Immature natural killer cell (primary cell): ENCODE results near the gene SLC25A29. TPM values are rescaled to one million over a fixed set of nuclear protein-coding genes. Genes with fewer than 3 reads are reported as not detected.
A peak's percentile ranks its signal among the peaks of the same experiment; 100 is the strongest.

ENCODE experiments used
- DNase-seq, 3 donors: peaks; one replicate each; pipeline ENCODE4 v3.0.0; 2022; ENCODE audit warnings: mixed read lengths in 1 of 3
- H3K27ac Mint-ChIP-seq, 6 donors: one replicate each; pipeline ENCODE4 v1.8.0; 2020; ENCODE audit warnings: mixed read lengths in 6 of 6, mild to moderate bottlenecking in 5 of 6, inconsistent platforms in 4 of 6, moderate library complexity in 3 of 6
- H3K27me3 Mint-ChIP-seq, 3 donors: one replicate each; pipeline ENCODE4 v1.8.0; 2020 to 2021; ENCODE audit warnings: low read depth in 3 of 3, mild to moderate bottlenecking in 3 of 3, mixed read lengths in 3 of 3, moderate library complexity in 3 of 3, inconsistent platforms in 1 of 3
- H3K36me3 Mint-ChIP-seq, 3 donors: one replicate each; pipeline ENCODE4 v1.8.0; 2020; ENCODE audit warnings: mixed read lengths in 3 of 3, inconsistent platforms in 2 of 3, mild to moderate bottlenecking in 2 of 3
- H3K4me1 Mint-ChIP-seq, 2 donors: one replicate each; pipeline ENCODE4 v1.8.0; 2020; ENCODE audit warnings: inconsistent platforms in 2 of 2, mild to moderate bottlenecking in 2 of 2, mixed read lengths in 2 of 2, moderate library complexity in 1 of 2
- H3K4me3 Mint-ChIP-seq, 5 donors: one replicate each; pipeline ENCODE4 v1.8.0; 2020; ENCODE audit warnings: mild to moderate bottlenecking in 5 of 5, mixed read lengths in 5 of 5, inconsistent platforms in 3 of 5, moderate library complexity in 3 of 5
- H3K9me3 Mint-ChIP-seq, 6 donors: one replicate each; pipeline ENCODE4 v1.8.0; 2020; ENCODE audit warnings: mild to moderate bottlenecking in 6 of 6, mixed read lengths in 6 of 6, inconsistent platforms in 4 of 6, moderate library complexity in 3 of 6
- polyA plus RNA-seq, 3 donors: library from polyadenylated mRNA; unstranded; fragments of 300-500 nt; fragmentation: Illumina TruSeq; gene quantifications; one replicate each; pipeline ENCODE4 v1.2.3, GENCODE V29; 2021

SLC25A29 gene
- polyA plus RNA-seq, 3 donors from 2014 or later = 4.2 to 5.6 (median 4.6) TPM

GRCh38 chr14:100282083-100282350 is 24.2 kb downstream of the SLC25A29 start:
- Mint-ChIP-seq H3K36me3 (no peaks in the 10 kb centered on the region), H3K27ac (peak overlapping the region in 1 of 6 donors; percentile 35), H3K27me3 (peaks cover 0 to 9% (median 2%) of the 10 kb centered on the region in 3 donors), H3K9me3 (no peaks in the 10 kb centered on the region), H3K4me1 (peaks cover 30 to 59% of the 10 kb centered on the region in 2 donors), H3K4me3 (no peak overlapping the region)
- DNase-seq = no peak

- no peaks in the 10 kb centered on the region for H3K9me3 Mint-ChIP-seq
- H3K4me3 Mint-ChIP-seq = no peak overlapping the region
- no peak for DNase-seq
- peaks cover 30 to 64% of the 10 kb centered on the region in 2 donors for H3K4me1 Mint-ChIP-seq
- no peaks in the 10 kb centered on the region for H3K36me3 Mint-ChIP-seq
- peaks cover 0 to 9% (median 2%) of the 10 kb centered on the region in 3 donors for H3K27me3 Mint-ChIP-seq
- H3K27ac Mint-ChIP-seq = no peak overlapping the region
These were observed 24.8 kb downstream of the SLC25A29 start for GRCh38 chr14:100281286-100282082.

GRCh38 chr14:100279563-100279962 is 26.7 kb downstream of the SLC25A29 start:
- Mint-ChIP-seq H3K4me3 (no peak overlapping the region), H3K27ac (peak overlapping the region in 3 of 6 donors; percentile 33 to 70 (median 35)), H3K9me3 (no peaks in the 10 kb centered on the region), H3K36me3 (no peaks in the 10 kb centered on the region), H3K27me3 (peaks cover 0 to 6% (median 0%) of the 10 kb centered on the region in 3 donors), H3K4me1 (peaks cover 38 to 77% of the 10 kb centered on the region in 2 donors)
- no peak for DNase-seq

- Mint-ChIP-seq H3K4me3 (peak overlapping the region in 1 of 5 donors; percentile 27), H3K27me3 (peaks cover 0 to 5% (median 0%) of the 10 kb centered on the region in 3 donors), H3K4me1 (peaks cover 41 to 81% of the 10 kb centered on the region in 2 donors), H3K9me3 (no peaks in the 10 kb centered on the region), H3K36me3 (no peaks in the 10 kb centered on the region), H3K27ac (peak overlapping the region; percentile 33 to 80 (median 76))
- DNase-seq = no peak
These were observed 27.1 kb downstream of the SLC25A29 start for GRCh38 chr14:100279133-100279532.

- peak; percentile 35 to 42 (median 41) for DNase-seq
- Mint-ChIP-seq H3K9me3 (no peaks in the 10 kb centered on the region), H3K4me3 (peak overlapping the region in 4 of 5 donors; percentile 1 to 27 (median 18)), H3K36me3 (no peaks in the 10 kb centered on the region), H3K4me1 (peaks cover 41 to 86% of the 10 kb centered on the region in 2 donors), H3K27me3 (peaks cover 0 to 5% (median 0%) of the 10 kb centered on the region in 3 donors), H3K27ac (peak overlapping the region; percentile 33 to 80 (median 76))
These were observed 27.5 kb downstream of the SLC25A29 start for GRCh38 chr14:100278702-100279101.

- H3K4me1 Mint-ChIP-seq = peaks cover 39 to 74% of the 10 kb centered on the region in 2 donors
- peak overlapping the region in 3 of 6 donors; percentile 8 to 48 (median 18) for H3K27ac Mint-ChIP-seq
- H3K4me3 Mint-ChIP-seq = no peak overlapping the region
- DNase-seq = no peak
- H3K9me3 Mint-ChIP-seq = no peaks in the 10 kb centered on the region
- no peaks in the 10 kb centered on the region for H3K36me3 Mint-ChIP-seq
- peaks cover 0 to 2% (median 0%) of the 10 kb centered on the region in 3 donors for H3K27me3 Mint-ChIP-seq
These were observed 31.0 kb downstream of the SLC25A29 start for GRCh38 chr14:100275214-100275613.

- no peak overlapping the region for H3K4me3 Mint-ChIP-seq
- peaks cover 0 to under 1% (median 0%) of the 10 kb centered on the region in 3 donors for H3K27me3 Mint-ChIP-seq
- H3K9me3 Mint-ChIP-seq = no peaks in the 10 kb centered on the region
- H3K4me1 Mint-ChIP-seq = peaks cover 36 to 69% of the 10 kb centered on the region in 2 donors
- H3K27ac Mint-ChIP-seq = peak overlapping the region in 1 of 6 donors; percentile 57
- DNase-seq = no peak
- H3K36me3 Mint-ChIP-seq = no peaks in the 10 kb centered on the region
These were observed 32.0 kb downstream of the SLC25A29 start for GRCh38 chr14:100274250-100274649.

- H3K4me3 Mint-ChIP-seq = no peak overlapping the region
- H3K27ac Mint-ChIP-seq = no peak overlapping the region
- H3K27me3 Mint-ChIP-seq = peaks cover 0 to 3% (median 0%) of the 10 kb centered on the region in 3 donors
- no peaks in the 10 kb centered on the region for H3K9me3 Mint-ChIP-seq
- no peak for DNase-seq
- peaks cover 45 to 68% of the 10 kb centered on the region in 2 donors for H3K4me1 Mint-ChIP-seq
- H3K36me3 Mint-ChIP-seq = no peaks in the 10 kb centered on the region
These were observed 34.9 kb downstream of the SLC25A29 start for GRCh38 chr14:100271247-100271939.

GRCh38 chr14:100268591-100269207 is 37.5 kb downstream of the SLC25A29 start:
- DNase-seq = no peak
- Mint-ChIP-seq H3K27me3 (peaks cover 0 to 7% (median 0%) of the 10 kb centered on the region in 3 donors), H3K4me3 (no peak overlapping the region), H3K36me3 (no peaks in the 10 kb centered on the region), H3K4me1 (peaks cover 48 to 64% of the 10 kb centered on the region in 2 donors), H3K9me3 (no peaks in the 10 kb centered on the region), H3K27ac (peak overlapping the region in 3 of 6 donors; percentile 3 to 8 (median 6))

- H3K36me3 Mint-ChIP-seq = peaks cover 0 to 5% (median 4%) of the 10 kb centered on the region in 3 donors
- peak overlapping the region in 3 of 6 donors; percentile 6 to 24 (median 20) for H3K27ac Mint-ChIP-seq
- DNase-seq = no peak
- peaks cover 52 to 68% of the 10 kb centered on the region in 2 donors for H3K4me1 Mint-ChIP-seq
- no peaks in the 10 kb centered on the region for H3K9me3 Mint-ChIP-seq
- H3K4me3 Mint-ChIP-seq = no peak overlapping the region
- peaks cover 0 to 7% (median 0%) of the 10 kb centered on the region in 3 donors for H3K27me3 Mint-ChIP-seq
These were observed 38.3 kb downstream of the SLC25A29 start for GRCh38 chr14:100267990-100268389.

- Mint-ChIP-seq H3K36me3 (peaks cover 0 to 5% (median 4%) of the 10 kb centered on the region in 3 donors), H3K9me3 (no peaks in the 10 kb centered on the region), H3K4me1 (peaks cover 81 to 92% of the 10 kb centered on the region in 2 donors), H3K27ac (peak overlapping the region in 3 of 6 donors; percentile 24 to 40 (median 39)), H3K4me3 (peak overlapping the region in 1 of 5 donors; percentile 29), H3K27me3 (peaks cover 0 to 13% (median 0%) of the 10 kb centered on the region in 3 donors)
- DNase-seq = no peak
These were observed 43.1 kb downstream of the SLC25A29 start for GRCh38 chr14:100263141-100263540.

GRCh38 chr14:100262545-100262944 is 43.7 kb downstream of the SLC25A29 start:
- peak overlapping the region in 1 of 6 donors; percentile 38 for H3K27ac Mint-ChIP-seq
- no peak overlapping the region for H3K4me3 Mint-ChIP-seq
- H3K4me1 Mint-ChIP-seq = peaks cover 82 to 92% of the 10 kb centered on the region in 2 donors
- no peaks in the 10 kb centered on the region for H3K9me3 Mint-ChIP-seq
- no peak for DNase-seq
- H3K27me3 Mint-ChIP-seq = peaks cover 0 to 13% (median 0%) of the 10 kb centered on the region in 3 donors
- H3K36me3 Mint-ChIP-seq = peaks cover 0 to 5% (median 4%) of the 10 kb centered on the region in 3 donors

GRCh38 chr14:100261621-100262020 is 44.6 kb downstream of the SLC25A29 start:
- H3K36me3 Mint-ChIP-seq = peaks cover 0 to 5% (median 4%) of the 10 kb centered on the region in 3 donors
- DNase-seq = no peak

More at GRCh38 chr14:100261621-100262020, 44.6 kb downstream of the SLC25A29 start:
- peak overlapping the region; percentile 30 to 81 (median 64) for H3K27ac Mint-ChIP-seq
- H3K4me1 Mint-ChIP-seq = peaks cover 84 to 94% of the 10 kb centered on the region in 2 donors
- H3K27me3 Mint-ChIP-seq = peaks cover 0 to 12% (median 0%) of the 10 kb centered on the region in 3 donors
- H3K4me3 Mint-ChIP-seq = peak overlapping the region; percentile 24 to 74 (median 47)
- H3K9me3 Mint-ChIP-seq = no peaks in the 10 kb centered on the region
